AG09319 (cell line): Measurements from ENCODE around the gene ROM1.
"Not testable (repeated sequence)": the region's sequence is repeated elsewhere in the genome, so short reads cannot be mapped to it uniquely, and the experiment has no call there.

ENCODE experiments used
- DNase-seq: peaks from one replicate; pipeline ENCODE4 v3.0.0-alpha.2; 2010; ENCODE audit warnings: low read depth; ENCODE audit errors: extremely low read depth
- CTCF ChIP-seq: IDR thresholded peaks from 2 replicates; pipeline ENCODE4 v1.5.1; 2011; ENCODE audit warnings: low read depth, mild to moderate bottlenecking, inconsistent platforms, low read length, moderate library complexity

The ROM1 gene

GRCh38 chr11:62648967-62649364, 35.9 kb downstream of the ROM1 start:
- no peak for DNase-seq
- TF ChIP-seq CTCF: no peak

GRCh38 chr11:62649486-62649885, 36.4 kb downstream of the ROM1 start:
- no peak for TF ChIP-seq CTCF
- no peak for DNase-seq

GRCh38 chr11:62650283-62650682, 37.2 kb downstream of the ROM1 start:
- DNase-seq: not testable (repeated sequence)

GRCh38 chr11:62652161-62653006, 39.3 kb downstream of the ROM1 start:
- no peak for DNase-seq
- TF ChIP-seq CTCF: no peak

GRCh38 chr11:62654297-62654696, 41.2 kb downstream of the ROM1 start:
- no peak for DNase-seq
- TF ChIP-seq CTCF: no peak

GRCh38 chr11:62656796-62657429, 43.9 kb downstream of the ROM1 start:
- TF ChIP-seq CTCF: no peak
- DNase-seq: no peak

- DNase-seq: no peak
- no peak for TF ChIP-seq CTCF
These were observed 51.5 kb downstream of the ROM1 start for GRCh38 chr11:62664405-62665074.
